PC-3 (cell line): ENCODE data around the gene GALNTL6.

Experiments
- EZH2 ChIP-seq: fragments of 300-600 bp; sonication (generic); IDR thresholded peaks from one replicate; pipeline ENCODE4 v1.6.1; 2017; ENCODE audit warnings: antibody characterized with exemption, mild to moderate bottlenecking, low read length; ENCODE audit not compliant: unreplicated experiment
- TF ChIP-seq, protein P1 (sequence below): fragments of 300-600 bp; sonication (generic); conservative IDR thresholded peaks from 2 replicates; pipeline ENCODE4 v1.5.1; 2017; ENCODE audit warnings: antibody characterized with exemption, low read depth, mild to moderate bottlenecking, low read length

DNA sequence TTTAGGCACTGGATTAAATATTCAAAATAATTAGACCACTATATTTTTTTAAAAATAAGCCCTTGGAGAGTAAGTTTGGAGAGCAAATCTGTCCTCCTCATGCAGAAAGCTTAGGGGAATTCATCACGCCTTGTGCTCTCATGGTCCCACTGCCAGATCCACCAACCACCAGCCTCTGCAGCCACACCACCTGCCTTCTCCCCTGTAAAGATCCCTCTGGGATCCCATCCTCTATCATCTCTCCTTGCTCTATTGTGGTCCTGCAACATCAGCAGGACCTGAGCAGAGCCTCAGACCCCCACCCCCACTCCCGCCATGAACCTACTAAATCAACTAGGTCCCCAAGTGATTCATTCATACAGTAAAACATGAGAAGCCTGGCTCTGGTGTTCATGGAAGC lies 872.8 kb downstream of the GALNTL6 start:
- TF ChIP-seq, protein P1, sequence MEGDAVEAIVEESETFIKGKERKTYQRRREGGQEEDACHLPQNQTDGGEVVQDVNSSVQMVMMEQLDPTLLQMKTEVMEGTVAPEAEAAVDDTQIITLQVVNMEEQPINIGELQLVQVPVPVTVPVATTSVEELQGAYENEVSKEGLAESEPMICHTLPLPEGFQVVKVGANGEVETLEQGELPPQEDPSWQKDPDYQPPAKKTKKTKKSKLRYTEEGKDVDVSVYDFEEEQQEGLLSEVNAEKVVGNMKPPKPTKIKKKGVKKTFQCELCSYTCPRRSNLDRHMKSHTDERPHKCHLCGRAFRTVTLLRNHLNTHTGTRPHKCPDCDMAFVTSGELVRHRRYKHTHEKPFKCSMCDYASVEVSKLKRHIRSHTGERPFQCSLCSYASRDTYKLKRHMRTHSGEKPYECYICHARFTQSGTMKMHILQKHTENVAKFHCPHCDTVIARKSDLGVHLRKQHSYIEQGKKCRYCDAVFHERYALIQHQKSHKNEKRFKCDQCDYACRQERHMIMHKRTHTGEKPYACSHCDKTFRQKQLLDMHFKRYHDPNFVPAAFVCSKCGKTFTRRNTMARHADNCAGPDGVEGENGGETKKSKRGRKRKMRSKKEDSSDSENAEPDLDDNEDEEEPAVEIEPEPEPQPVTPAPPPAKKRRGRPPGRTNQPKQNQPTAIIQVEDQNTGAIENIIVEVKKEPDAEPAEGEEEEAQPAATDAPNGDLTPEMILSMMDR, result no peak
- TF ChIP-seq EZH2, result no peak
